GM12872 (cell line): ENCODE measurements around the gene RHOBTB1.

Experiments used
- TF ChIP-seq, protein P1 (sequence below): IDR thresholded peaks from 3 replicates; pipeline ENCODE4 v1.5.1; 2011; ENCODE audit warnings: low read depth, mild to moderate bottlenecking, low read length, moderate library complexity; ENCODE audit not compliant: insufficient read depth

RHOBTB1 gene

GRCh38 chr10:60970526-60970925, 26.5 kb upstream of the RHOBTB1 start:
- TF ChIP-seq, protein P1, sequence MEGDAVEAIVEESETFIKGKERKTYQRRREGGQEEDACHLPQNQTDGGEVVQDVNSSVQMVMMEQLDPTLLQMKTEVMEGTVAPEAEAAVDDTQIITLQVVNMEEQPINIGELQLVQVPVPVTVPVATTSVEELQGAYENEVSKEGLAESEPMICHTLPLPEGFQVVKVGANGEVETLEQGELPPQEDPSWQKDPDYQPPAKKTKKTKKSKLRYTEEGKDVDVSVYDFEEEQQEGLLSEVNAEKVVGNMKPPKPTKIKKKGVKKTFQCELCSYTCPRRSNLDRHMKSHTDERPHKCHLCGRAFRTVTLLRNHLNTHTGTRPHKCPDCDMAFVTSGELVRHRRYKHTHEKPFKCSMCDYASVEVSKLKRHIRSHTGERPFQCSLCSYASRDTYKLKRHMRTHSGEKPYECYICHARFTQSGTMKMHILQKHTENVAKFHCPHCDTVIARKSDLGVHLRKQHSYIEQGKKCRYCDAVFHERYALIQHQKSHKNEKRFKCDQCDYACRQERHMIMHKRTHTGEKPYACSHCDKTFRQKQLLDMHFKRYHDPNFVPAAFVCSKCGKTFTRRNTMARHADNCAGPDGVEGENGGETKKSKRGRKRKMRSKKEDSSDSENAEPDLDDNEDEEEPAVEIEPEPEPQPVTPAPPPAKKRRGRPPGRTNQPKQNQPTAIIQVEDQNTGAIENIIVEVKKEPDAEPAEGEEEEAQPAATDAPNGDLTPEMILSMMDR, result no peak

DNA sequence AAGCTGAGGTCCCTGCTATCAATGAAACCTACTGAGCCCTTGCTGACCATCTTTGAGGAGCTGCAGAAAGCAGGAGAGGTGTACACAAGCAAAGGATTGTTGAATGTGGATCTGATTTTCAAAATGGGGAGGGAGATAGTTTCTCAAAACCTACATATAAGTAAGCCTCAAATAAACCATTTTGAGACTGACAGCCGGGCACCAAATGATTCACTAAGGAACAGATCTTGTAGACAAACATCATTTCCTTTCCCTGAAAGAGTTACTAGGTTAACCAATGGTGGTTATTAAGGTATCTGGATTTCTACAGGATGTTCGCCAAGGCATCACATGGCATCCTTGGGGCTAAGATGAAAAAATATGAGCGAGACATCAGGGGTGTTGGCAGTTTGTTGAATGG, 24.5 kb upstream of the RHOBTB1 start:
- TF ChIP-seq, protein P1, result no peak

- TF ChIP-seq, protein P1, result no peak
These were observed 24.0 kb upstream of the RHOBTB1 start for GRCh38 chr10:60967854-60968484.

DNA sequence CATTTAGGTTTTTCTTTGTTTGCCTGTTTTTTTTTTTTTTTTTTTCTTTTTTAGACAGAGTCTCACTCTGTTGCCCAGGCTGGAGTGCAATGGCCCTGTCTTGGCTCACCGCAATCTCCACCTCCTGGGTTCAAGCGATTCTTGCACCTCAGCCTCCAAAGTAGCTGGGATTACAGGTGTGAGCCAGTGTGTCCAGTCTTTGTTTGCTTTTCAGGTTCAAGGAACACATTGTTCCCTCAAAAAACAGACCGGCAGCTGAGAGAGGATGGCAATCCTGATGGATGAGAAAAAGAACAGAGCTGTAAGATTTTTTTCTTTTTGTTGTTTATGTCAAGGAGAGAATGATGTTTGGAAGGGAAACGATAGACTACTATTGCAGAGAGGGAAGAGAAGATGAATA, 23.3 kb upstream of the RHOBTB1 start:
- TF ChIP-seq, protein P1, result no peak

GRCh38 chr10:60965696-60966095, 21.7 kb upstream of the RHOBTB1 start:
- TF ChIP-seq, protein P1, result no peak

GRCh38 chr10:60964257-60965235, 20.6 kb upstream of the RHOBTB1 start:
- TF ChIP-seq, protein P1, result peak; percentile 76

GRCh38 chr10:60963441-60964256, 19.7 kb upstream of the RHOBTB1 start:
- TF ChIP-seq, protein P1, result no peak
